Panc1 (cell line): Measurements from ENCODE around the gene CACNA1D.

Source experiments
- POLR2AphosphoS5 ChIP-seq: IDR thresholded peaks from 2 replicates; pipeline ENCODE4 v1.6.1; 2012; ENCODE audit warnings: mild to moderate bottlenecking, low read depth, low read length, moderate library complexity
- REST ChIP-seq, 2 experiments: IDR thresholded peaks; 2 replicates each; pipeline ENCODE4 v1.6.1; 2011 to 2012; ENCODE audit warnings: low read depth in 2 of 2, control low read depth in 1 of 2, low read length in 1 of 2, mild to moderate bottlenecking in 1 of 2, moderate library complexity in 1 of 2; ENCODE audit not compliant: insufficient read depth in 1 of 2

GRCh38 chr3:53650424-53650823 lies 156.0 kb downstream of the CACNA1D start:
- TF ChIP-seq REST (IDR thresholded peaks at IDR 0.05; ENCODE audit: insufficient read depth in 1 of 2, low read depth in 2 of 2, low read length in 1 of 2) = no peak
- TF ChIP-seq POLR2AphosphoS5 = no peak
